Large intestine (tissue), 3 donors: ENCODE measurements around the gene SLC37A3. TPM values are rescaled to one million over a fixed set of nuclear protein-coding genes. Genes with fewer than 3 reads are reported as not detected.
"Not testable (repeated sequence)": the region's sequence is repeated elsewhere in the genome, so short reads cannot be mapped to it uniquely, and the experiment has no call there.

Experiments used
- DNase-seq, 2 donors: peaks; one replicate each; pipeline versions ENCODE4 v3.0.0 to v3.0.0-alpha.2; 2013
- H3K27ac ChIP-seq: one replicate; pipeline ENCODE4 v1.5.1; 2013; ENCODE audit warnings: low read length
- H3K27me3 ChIP-seq: 2 replicates; pipeline ENCODE4 v1.6.1; 2013; ENCODE audit warnings: low read length; ENCODE audit not compliant: control insufficient read depth, insufficient read depth
- H3K36me3 ChIP-seq: 2 replicates; pipeline ENCODE4 v1.6.1; 2013; ENCODE audit warnings: low read length; ENCODE audit not compliant: control insufficient read depth, insufficient read depth
- H3K4me1 ChIP-seq: one replicate; pipeline ENCODE4 v1.6.1; 2013; ENCODE audit warnings: low read length; ENCODE audit not compliant: control insufficient read depth, insufficient read depth
- H3K4me3 ChIP-seq: one replicate; pipeline ENCODE4 v1.5.1; 2013; ENCODE audit warnings: low read length
- H3K9me3 ChIP-seq: one replicate; pipeline ENCODE4 v1.6.1; 2013; ENCODE audit warnings: mild to moderate bottlenecking, low read depth, low read length, moderate library complexity; ENCODE audit not compliant: control insufficient read depth
- WGBS: methylation state at CpG from one replicate; pipeline ENCODE4 v1.1.5; 2013; ENCODE audit warnings: low lambda C conversion rate; ENCODE audit not compliant: insufficient coverage; 5-methylcytosine and 5-hydroxymethylcytosine counted together
- polyA plus RNA-seq: library from polyadenylated mRNA; unstranded; fragments of 120-200 nt; gene quantifications from one replicate; pipeline ENCODE4 v1.2.1, GENCODE V29; 2013

SLC37A3 gene
- polyA plus RNA-seq, 1 donor: 38.7 TPM

DNA sequence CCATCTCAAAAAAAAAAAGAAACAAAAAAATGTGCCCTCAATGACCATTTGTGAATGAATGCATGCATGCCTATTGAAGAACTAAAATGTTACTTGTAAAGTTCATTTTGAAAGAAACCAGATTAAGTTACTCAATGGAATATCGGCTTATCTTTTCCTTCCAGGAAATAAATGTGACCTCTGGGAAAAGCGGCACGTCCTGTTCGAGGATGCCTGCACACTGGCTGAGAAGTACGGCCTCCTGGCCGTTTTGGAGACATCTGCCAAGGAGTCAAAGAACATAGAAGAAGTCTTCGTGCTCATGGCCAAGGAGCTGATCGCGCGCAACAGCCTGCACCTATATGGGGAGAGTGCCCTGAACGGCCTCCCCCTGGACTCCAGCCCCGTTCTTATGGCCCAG is 27.4 kb upstream of the SLC37A3 start:
- H3K9me3 ChIP-seq: peaks cover 2% of the 10 kb centered on the region
- peaks cover 5% of the 10 kb centered on the region for H3K36me3 ChIP-seq
- no peak for DNase-seq
- no CpG with 5 or more reads among the region's 12 CpGs for WGBS
- no peaks in the 10 kb centered on the region for H3K4me1 ChIP-seq
- no peak overlapping the region for H3K4me3 ChIP-seq
- no peak overlapping the region for H3K27ac ChIP-seq
- H3K27me3 ChIP-seq: no peaks in the 10 kb centered on the region

DNA sequence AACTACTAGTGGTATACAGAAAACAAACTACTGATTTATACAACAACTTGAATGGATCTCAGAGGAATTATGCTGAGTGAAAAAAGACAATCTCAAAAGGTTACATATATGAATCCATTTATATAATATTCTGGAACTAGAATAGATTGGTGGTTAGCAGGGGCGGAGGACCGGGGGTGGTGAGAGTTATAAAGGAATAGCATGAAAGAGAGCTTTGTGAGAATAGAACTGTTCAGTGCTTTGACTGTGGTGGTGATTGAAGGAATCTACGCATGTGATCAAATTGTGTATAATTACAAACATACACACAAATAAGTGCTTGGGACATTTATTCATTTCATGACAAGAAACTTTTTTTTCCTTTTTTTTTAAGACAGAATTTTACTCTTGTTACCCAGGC is 25.2 kb upstream of the SLC37A3 start:
- no CpG with 5 or more reads among the region's 3 CpGs for WGBS
- no peak overlapping the region for H3K4me3 ChIP-seq
- no peak for DNase-seq
- no peaks in the 10 kb centered on the region for H3K4me1 ChIP-seq
- no peaks in the 10 kb centered on the region for H3K9me3 ChIP-seq
- H3K36me3 ChIP-seq: peaks cover 5% of the 10 kb centered on the region
- no peak overlapping the region for H3K27ac ChIP-seq
- H3K27me3 ChIP-seq: no peaks in the 10 kb centered on the region

DNA sequence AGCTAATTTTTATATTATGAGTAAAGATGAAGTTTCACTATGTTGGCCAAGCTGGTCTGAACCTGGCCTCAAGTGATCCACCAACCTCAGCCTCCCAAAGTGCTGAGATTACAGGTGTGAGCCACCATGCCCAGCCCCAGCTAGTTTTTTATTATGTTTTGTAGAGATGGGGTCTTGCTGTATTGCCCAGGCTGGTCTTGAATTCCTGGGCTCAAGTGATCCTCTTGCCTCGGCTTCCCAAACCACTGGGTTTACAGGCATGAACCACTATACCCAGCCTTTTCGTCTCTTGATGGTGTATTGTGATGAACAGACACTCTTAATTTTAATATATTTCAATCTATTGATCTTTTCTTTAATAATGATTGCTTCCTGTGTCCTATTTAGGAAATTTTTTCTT is 23.2 kb upstream of the SLC37A3 start:
- DNase-seq: no peak
- no peaks in the 10 kb centered on the region for H3K4me1 ChIP-seq
- H3K9me3 ChIP-seq: no peaks in the 10 kb centered on the region
- no peak overlapping the region for H3K27ac ChIP-seq
- H3K4me3 ChIP-seq: no peak overlapping the region
- 86% methylated on average over 1 of the region's 2 CpGs for WGBS
- H3K27me3 ChIP-seq: no peaks in the 10 kb centered on the region
- peaks cover 4% of the 10 kb centered on the region for H3K36me3 ChIP-seq

DNA sequence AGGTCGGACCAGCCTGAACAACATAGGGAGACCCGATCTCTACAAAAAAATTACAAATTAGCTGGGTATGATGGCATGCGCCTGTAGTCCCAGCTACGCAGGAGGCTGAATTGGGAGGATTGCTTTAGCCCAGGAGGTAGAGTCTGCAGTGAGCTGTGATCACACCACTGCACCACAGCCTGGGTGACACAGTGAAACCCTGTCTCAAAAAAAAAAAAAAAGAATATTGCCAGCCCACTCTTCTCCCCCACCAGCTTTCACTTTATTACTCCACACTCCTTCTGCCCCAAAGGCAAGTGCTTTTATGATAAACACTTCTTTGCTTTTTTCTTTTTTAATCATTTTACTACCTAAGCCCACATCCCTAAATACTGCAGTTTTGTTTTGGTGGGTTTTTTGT is 20.3 kb upstream of the SLC37A3 start:
- 100% methylated on average over 1 of the region's 4 CpGs for WGBS
- no peak for DNase-seq
- H3K27me3 ChIP-seq: no peaks in the 10 kb centered on the region

DNA sequence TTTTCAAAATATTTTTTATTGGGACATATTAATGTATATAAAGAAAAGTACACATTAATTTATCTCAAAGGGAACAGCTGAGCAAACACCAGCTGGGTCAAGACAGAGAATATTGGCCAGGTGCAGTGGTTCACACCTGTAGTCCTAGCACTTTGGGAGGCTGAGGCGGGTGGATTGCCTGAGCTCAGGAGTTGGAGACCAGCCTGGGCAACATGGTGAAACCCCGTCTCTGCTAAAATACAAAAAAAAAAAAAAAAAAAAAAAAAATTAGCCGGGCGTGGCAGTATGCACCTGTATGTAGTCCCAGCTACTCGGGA is 19.8 kb upstream of the SLC37A3 start:
- not testable (repeated sequence) for H3K27me3 ChIP-seq, H3K4me1 ChIP-seq, H3K27ac ChIP-seq, H3K4me3 ChIP-seq, H3K36me3 ChIP-seq, H3K9me3 ChIP-seq
- DNase-seq: peak; percentile 14 to 16
- WGBS: 33% methylated on average over 1 of the region's 5 CpGs

More for the DNA sequence above, 20.3 kb upstream of the SLC37A3 start:
- H3K4me3 ChIP-seq: no peak overlapping the region
- H3K9me3 ChIP-seq: no peaks in the 10 kb centered on the region
- H3K36me3 ChIP-seq: peaks cover under 1% of the 10 kb centered on the region
- H3K27ac ChIP-seq: no peak overlapping the region
- no peaks in the 10 kb centered on the region for H3K4me1 ChIP-seq

DNA sequence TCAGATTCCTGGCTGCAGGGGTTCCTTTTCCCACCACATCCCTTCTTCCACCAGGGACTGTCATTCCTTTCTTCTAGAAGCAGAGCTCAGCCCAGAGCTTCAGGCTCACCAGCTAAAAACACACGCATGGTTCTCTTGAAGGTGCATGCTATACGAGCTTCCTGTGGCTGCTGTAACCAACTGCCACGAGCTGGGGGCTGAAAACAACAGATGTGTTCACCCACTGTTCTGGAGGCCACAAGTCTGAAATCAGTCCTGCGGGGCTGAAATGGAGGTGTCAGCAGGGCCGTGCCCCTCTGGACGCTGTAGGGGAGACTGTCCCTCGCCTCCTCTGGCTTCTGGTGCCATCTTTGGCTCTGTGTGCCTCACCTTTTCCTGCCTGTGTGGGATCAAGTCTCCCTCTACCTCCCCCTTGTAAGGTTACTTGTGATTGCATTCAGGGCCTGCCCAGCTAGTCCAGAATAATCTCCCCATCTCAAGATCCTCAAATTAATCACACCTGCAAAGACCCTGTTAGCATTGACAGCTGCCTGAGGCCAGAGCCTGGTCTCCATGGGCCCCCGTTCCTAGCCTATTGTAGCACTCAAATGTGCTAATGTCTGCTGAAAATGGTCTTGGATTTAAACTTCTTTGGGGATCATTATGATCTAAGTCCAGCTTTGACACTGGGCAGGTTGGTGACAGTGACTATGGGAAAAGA is 19.3 kb upstream of the SLC37A3 start:
- H3K36me3 ChIP-seq: peaks cover 2% of the 10 kb centered on the region
- DNase-seq: no peak
- no peaks in the 10 kb centered on the region for H3K4me1 ChIP-seq
- H3K4me3 ChIP-seq: no peak overlapping the region
- no CpG with 5 or more reads among the region's 8 CpGs for WGBS
- H3K9me3 ChIP-seq: no peaks in the 10 kb centered on the region
- H3K27me3 ChIP-seq: no peaks in the 10 kb centered on the region
- no peak overlapping the region for H3K27ac ChIP-seq

DNA sequence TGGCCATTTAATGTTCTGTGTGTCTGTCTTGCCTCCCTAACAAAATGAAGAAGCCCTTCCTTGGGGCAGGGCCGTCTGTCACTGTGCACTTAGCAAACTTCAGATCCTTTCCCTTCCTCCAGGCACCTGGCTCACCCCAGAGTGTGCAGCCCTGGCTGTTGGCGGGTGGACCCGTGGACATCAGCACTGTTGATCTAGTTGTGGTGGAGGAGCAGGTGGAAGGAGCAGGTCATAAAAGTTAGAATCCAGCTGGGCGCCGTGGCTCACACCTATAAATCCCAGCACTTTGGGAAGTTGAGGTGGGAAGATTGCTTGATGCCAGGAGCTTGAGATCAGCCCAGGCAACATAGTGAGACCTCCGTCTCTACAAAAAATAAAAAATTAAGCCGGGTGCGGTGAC is 18.2 kb upstream of the SLC37A3 start:
- H3K4me3 ChIP-seq: no peak overlapping the region
- H3K4me1 ChIP-seq: no peaks in the 10 kb centered on the region
- H3K9me3 ChIP-seq: no peaks in the 10 kb centered on the region
- H3K27me3 ChIP-seq: no peaks in the 10 kb centered on the region
- no CpG with 5 or more reads among the region's 8 CpGs for WGBS
- H3K36me3 ChIP-seq: peaks cover 2% of the 10 kb centered on the region
- no peak overlapping the region for H3K27ac ChIP-seq
- DNase-seq: no peak

DNA sequence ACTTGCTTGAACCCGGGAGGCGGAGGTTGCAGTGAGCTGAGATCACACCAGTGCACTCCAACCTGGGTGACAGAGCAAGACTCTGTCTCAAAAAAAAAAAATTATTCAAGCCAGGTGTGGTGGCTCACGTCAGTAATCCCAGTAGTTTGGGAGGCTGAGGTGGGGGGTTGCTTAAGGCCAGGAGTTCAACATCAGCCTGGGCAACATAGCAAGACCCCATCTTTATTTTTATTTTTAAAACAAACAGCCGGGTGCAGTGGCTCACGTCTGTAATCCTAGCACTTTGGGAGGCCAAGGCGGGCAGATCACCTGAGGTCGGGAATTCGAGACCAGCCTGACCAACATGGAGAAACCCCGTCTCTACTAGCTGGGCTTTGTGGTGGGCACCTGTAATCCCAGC is 17.5 kb upstream of the SLC37A3 start:
- H3K27me3 ChIP-seq, H3K36me3 ChIP-seq, DNase-seq, H3K9me3 ChIP-seq, H3K27ac ChIP-seq, H3K4me1 ChIP-seq, H3K4me3 ChIP-seq: not testable (repeated sequence)
- no CpG with 5 or more reads among the region's 9 CpGs for WGBS

DNA sequence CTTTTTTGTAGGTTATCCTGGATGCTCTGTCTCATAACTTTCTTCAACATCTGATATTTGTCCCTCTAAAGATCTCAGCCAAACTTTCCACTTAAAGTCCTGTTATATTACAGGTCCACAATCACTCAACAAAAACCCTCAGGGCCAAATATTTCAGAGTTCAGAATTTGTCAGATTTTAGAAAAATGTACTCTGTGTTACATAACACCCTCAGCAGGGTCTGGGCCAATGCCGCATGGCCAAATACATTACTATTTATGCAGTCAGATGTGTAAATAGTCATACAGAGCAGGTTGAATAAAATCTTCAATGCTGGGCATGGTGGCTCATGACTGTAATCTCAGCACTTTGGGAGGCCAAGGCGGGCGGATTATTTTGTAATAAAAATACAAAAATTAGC is 17.0 kb upstream of the SLC37A3 start:
- DNase-seq: no peak
- WGBS: no CpG with 5 or more reads among the region's 3 CpGs
- peaks cover 2% of the 10 kb centered on the region for H3K36me3 ChIP-seq
- H3K4me3 ChIP-seq: no peak overlapping the region
- no peaks in the 10 kb centered on the region for H3K27me3 ChIP-seq
- H3K27ac ChIP-seq: no peak overlapping the region
- no peaks in the 10 kb centered on the region for H3K4me1 ChIP-seq
- H3K9me3 ChIP-seq: no peaks in the 10 kb centered on the region

DNA sequence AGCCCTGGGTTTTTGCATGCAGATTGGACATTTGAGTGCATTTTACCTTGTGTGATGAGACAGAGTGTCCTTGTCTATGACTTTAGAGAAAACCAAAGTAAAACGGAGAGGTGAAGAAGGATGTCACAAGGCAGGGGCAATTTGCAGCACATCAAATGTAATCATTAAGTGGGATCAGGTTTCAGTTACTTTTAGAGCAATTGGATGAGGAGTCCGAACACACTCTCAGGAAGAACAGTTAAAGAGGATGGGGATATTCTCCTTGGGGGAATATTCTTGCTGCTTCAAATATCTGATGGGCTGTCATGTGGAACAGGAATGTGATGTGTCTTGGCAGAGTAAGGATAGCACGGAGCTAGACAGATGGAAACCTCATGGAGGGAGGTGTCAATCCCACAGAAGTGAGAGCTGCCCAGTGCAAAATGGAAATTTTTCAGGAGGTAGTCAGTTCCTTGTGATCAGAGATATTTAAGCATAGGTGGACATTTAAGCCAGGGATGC is 6.3 kb upstream of the SLC37A3 start:
- 42% methylated on average over 2 of the region's 3 CpGs for WGBS
- DNase-seq: no peak
- Histone ChIP-seq H3K9me3 (no peaks in the 10 kb centered on the region), H3K4me1 (no peaks in the 10 kb centered on the region), H3K27ac (no peak overlapping the region), H3K36me3 (no peaks in the 10 kb centered on the region), H3K27me3 (no peaks in the 10 kb centered on the region), H3K4me3 (peak overlapping the region; percentile 58)

DNA sequence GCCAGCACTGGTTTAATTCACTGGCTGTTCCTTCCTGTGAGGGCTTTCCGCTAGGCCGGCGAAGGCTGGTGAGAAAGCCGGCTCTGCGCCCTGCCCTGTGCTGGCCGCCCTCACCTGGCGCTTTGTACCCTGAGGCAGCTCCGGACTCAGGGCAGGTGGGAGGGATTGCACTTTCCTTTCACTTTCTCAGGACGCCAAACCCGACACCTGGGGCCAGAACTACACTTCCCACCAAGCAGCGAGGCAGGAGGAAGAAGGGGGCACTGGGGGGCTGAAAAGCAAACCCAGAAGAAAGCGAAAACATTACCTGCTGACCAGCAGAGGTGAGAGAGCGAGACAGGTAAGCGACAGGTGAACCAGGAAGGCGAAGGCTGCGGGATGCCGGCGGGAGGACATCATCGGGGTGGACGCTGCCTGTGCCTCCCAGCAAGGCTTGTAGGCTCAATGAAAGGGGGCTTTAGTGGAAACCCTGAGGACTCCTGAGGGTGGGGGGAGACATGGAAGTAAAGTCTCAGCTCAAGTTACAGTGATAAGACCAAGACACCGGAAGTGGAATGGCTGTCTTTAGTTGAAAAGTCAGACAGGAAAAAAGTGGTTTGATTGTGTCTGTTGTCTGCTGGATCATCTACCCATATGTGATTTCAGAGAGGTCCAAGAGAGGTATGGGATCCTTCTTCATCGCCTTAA is 5.7 kb upstream of the SLC37A3 start, which contains the start of gene RAB19:
Gene RAB19 (plus strand): TSS at position 181 of the 687 bp plus-strand sequence. CDS start 3,589 bp downstream, outside the sequence.
- no peak within 1 kb of the TSS for H3K27ac ChIP-seq
- H3K36me3 ChIP-seq: no peaks in the 10 kb centered on the region
- peak; percentile 67 to 85 for DNase-seq
- peak within 1 kb of the TSS; percentile 58 for H3K4me3 ChIP-seq
- no CpG with 5 or more reads among the region's 22 CpGs for WGBS
- no peaks in the 10 kb centered on the region for H3K9me3 ChIP-seq
- H3K27me3 ChIP-seq: no peaks in the 10 kb centered on the region
- H3K4me1 ChIP-seq: no peaks in the 10 kb centered on the region
